HepG2 (cell line): ENCODE data around the gene MAP2K2. TPM values are rescaled to one million over a fixed set of nuclear protein-coding genes. Genes with fewer than 3 reads are reported as not detected.
A peak's percentile ranks its signal among the peaks of the same experiment; 100 is the strongest.

Experiments
- AGO2 ChIP-seq: fragments of 200-400 bp; formaldehyde crosslinking; optimal IDR thresholded peaks from 2 replicates; pipeline ENCODE3; 2017; ENCODE audit warnings: mild to moderate bottlenecking, low read depth, low read length, moderate library complexity
- DPF2 ChIP-seq: sonication (generic); formaldehyde crosslinking; IDR thresholded peaks from 2 replicates; pipeline ENCODE4 v1.4.0; 2020; ENCODE audit warnings: mild to moderate bottlenecking, low read depth, missing genetic modification reagents, borderline replicate concordance
- EP300 ChIP-seq, 3 experiments: sonication (generic) in 1 of 3; formaldehyde crosslinking in 1 of 3; IDR thresholded peaks; 2 replicates each; pipeline versions ENCODE4 v1.5.1 to v1.6.1; 2011 to 2020; ENCODE audit warnings: low read depth in 2 of 3, low read length in 2 of 3, borderline replicate concordance in 1 of 3, improper control_type of control experiment in 1 of 3, mild to moderate bottlenecking in 1 of 3, missing genetic modification reagents in 1 of 3, moderate library complexity in 1 of 3
- HIVEP1 ChIP-seq: sonication (generic); formaldehyde crosslinking; IDR thresholded peaks from 2 replicates; pipeline ENCODE4 v1.4.0; 2020; ENCODE audit warnings: mild to moderate bottlenecking, missing genetic modification reagents
- KDM5B ChIP-seq: sonication (generic); formaldehyde crosslinking; IDR thresholded peaks from 2 replicates; pipeline ENCODE4 v1.4.0; 2020; ENCODE audit warnings: missing genetic modification reagents, mild to moderate bottlenecking, borderline replicate concordance
- MAF1 ChIP-seq: sonication (generic); formaldehyde crosslinking; IDR thresholded peaks from 2 replicates; pipeline ENCODE4 v1.5.0; 2020; ENCODE audit warnings: missing genetic modification reagents, borderline replicate concordance
- MTA1 ChIP-seq: sonication (generic); formaldehyde crosslinking; IDR thresholded peaks from 2 replicates; pipeline ENCODE4 v1.4.0; 2020; ENCODE audit warnings: missing genetic modification reagents, mild to moderate bottlenecking, borderline replicate concordance
- NPAS2 ChIP-seq: sonication (generic); formaldehyde crosslinking; IDR thresholded peaks from 2 replicates; pipeline ENCODE4 v1.8.0; 2022; ENCODE audit warnings: mild to moderate bottlenecking, missing genetic modification reagents, borderline replicate concordance
- POLR2AphosphoS5 ChIP-seq: IDR thresholded peaks from 2 replicates; pipeline ENCODE4 v1.6.1; 2012; ENCODE audit warnings: low read depth, low read length
- SRSF1 ChIP-seq: fragments of 200-400 bp; formaldehyde crosslinking; optimal IDR thresholded peaks from 2 replicates; pipeline ENCODE3; 2017; ENCODE audit warnings: mild to moderate bottlenecking, low read depth, low read length, moderate library complexity
- TEAD2 ChIP-seq: sonication (generic); formaldehyde crosslinking; IDR thresholded peaks from 2 replicates; pipeline ENCODE4 v1.9.0; 2021; ENCODE audit warnings: missing genetic modification reagents
- ZKSCAN5 ChIP-seq: sonication (generic); formaldehyde crosslinking; IDR thresholded peaks from 2 replicates; pipeline ENCODE4 v1.5.1; 2020; ENCODE audit warnings: mild to moderate bottlenecking, missing genetic modification reagents
- ZNF138 ChIP-seq: sonication (generic); formaldehyde crosslinking; IDR thresholded peaks from 2 replicates; pipeline ENCODE4 v1.5.0; 2020; ENCODE audit warnings: mild to moderate bottlenecking, low read depth, missing genetic modification reagents
- ZNF225 ChIP-seq: sonication (generic); formaldehyde crosslinking; IDR thresholded peaks from 2 replicates; pipeline ENCODE4 v1.4.0; 2020; ENCODE audit warnings: mild to moderate bottlenecking, missing genetic modification reagents
- ZNF331 ChIP-seq: sonication (generic); formaldehyde crosslinking; IDR thresholded peaks from 2 replicates; pipeline ENCODE4 v1.4.0; 2020; ENCODE audit warnings: missing genetic modification reagents
- ZNF510 ChIP-seq: sonication (generic); formaldehyde crosslinking; IDR thresholded peaks from 2 replicates; pipeline ENCODE4 v1.4.0; 2020; ENCODE audit warnings: low read depth, mild to moderate bottlenecking, missing genetic modification reagents
- ZNF556 ChIP-seq: sonication (generic); formaldehyde crosslinking; IDR thresholded peaks from 2 replicates; pipeline ENCODE4 v1.4.0; 2020; ENCODE audit warnings: mild to moderate bottlenecking, missing genetic modification reagents, borderline replicate concordance
- ZNF605 ChIP-seq: sonication (generic); formaldehyde crosslinking; IDR thresholded peaks from 2 replicates; pipeline ENCODE4 v1.8.0; 2022; ENCODE audit warnings: mild to moderate bottlenecking, missing genetic modification reagents
- ZNF619 ChIP-seq: sonication (generic); formaldehyde crosslinking; IDR thresholded peaks from 2 replicates; pipeline ENCODE4 v1.4.0; 2020; ENCODE audit warnings: mild to moderate bottlenecking, missing genetic modification reagents
- ZNF782 ChIP-seq: sonication (generic); formaldehyde crosslinking; IDR thresholded peaks from 2 replicates; pipeline ENCODE4 v1.4.0; 2020; ENCODE audit warnings: missing genetic modification reagents, mild to moderate bottlenecking, borderline replicate concordance
- polyA plus RNA-seq, 8 experiments: library from polyadenylated mRNA; depleted of rRNA in 3 of 8; stranded (reverse) in 7 of 8; unstranded in 1 of 8; fragments of >200 nt; fragmentation: Illumina TruSeq in 4 of 8; extraction: Trizol in 4 of 8; gene quantifications; 2 replicates each; pipeline versions ENCODE4 v1.2.1 to v1.2.3, GENCODE V29; 2011 to 2016; ENCODE audit warnings: low read depth in 4 of 8, missing spikeins in 1 of 8, mixed read lengths in 1 of 8; ENCODE audit not compliant: insufficient read depth in 1 of 8
- total RNA-seq, 5 experiments: library from RNA; depleted of rRNA; stranded (reverse); fragments of >200 nt; fragmentation: Illumina TruSeq; extraction: Trizol; gene quantifications; 2 replicates each; pipeline ENCODE4 v1.2.3, GENCODE V29; 2016; ENCODE audit warnings: low read depth in 1 of 5
- TF ChIP-seq, protein P1 (sequence below): sonication (generic); formaldehyde crosslinking; IDR thresholded peaks from 2 replicates; pipeline ENCODE4 v1.5.0; 2020; ENCODE audit warnings: mild to moderate bottlenecking, missing genetic modification reagents, borderline replicate concordance
- TF ChIP-seq, protein P2 (sequence below): sonication (generic); formaldehyde crosslinking; IDR thresholded peaks from 2 replicates; pipeline ENCODE4; 2020; ENCODE audit warnings: missing genetic modification reagents, mild to moderate bottlenecking, borderline replicate concordance
- TF ChIP-seq, protein P3 (sequence below): sonication (generic); formaldehyde crosslinking; IDR thresholded peaks from 2 replicates; pipeline ENCODE4 v1.4.0; 2020; ENCODE audit warnings: mild to moderate bottlenecking, missing genetic modification reagents

MAP2K2 gene
- total and polyA plus RNA-seq, 2 of the 13 experiments (the other 11 are each of a cell fraction or from before 2014, with no cell fraction given) = 70.3 to 80.9 TPM

GRCh38 chr19:4052993-4053422 is 70.9 kb downstream of the MAP2K2 start (continued):
- TF ChIP-seq, protein P1, sequence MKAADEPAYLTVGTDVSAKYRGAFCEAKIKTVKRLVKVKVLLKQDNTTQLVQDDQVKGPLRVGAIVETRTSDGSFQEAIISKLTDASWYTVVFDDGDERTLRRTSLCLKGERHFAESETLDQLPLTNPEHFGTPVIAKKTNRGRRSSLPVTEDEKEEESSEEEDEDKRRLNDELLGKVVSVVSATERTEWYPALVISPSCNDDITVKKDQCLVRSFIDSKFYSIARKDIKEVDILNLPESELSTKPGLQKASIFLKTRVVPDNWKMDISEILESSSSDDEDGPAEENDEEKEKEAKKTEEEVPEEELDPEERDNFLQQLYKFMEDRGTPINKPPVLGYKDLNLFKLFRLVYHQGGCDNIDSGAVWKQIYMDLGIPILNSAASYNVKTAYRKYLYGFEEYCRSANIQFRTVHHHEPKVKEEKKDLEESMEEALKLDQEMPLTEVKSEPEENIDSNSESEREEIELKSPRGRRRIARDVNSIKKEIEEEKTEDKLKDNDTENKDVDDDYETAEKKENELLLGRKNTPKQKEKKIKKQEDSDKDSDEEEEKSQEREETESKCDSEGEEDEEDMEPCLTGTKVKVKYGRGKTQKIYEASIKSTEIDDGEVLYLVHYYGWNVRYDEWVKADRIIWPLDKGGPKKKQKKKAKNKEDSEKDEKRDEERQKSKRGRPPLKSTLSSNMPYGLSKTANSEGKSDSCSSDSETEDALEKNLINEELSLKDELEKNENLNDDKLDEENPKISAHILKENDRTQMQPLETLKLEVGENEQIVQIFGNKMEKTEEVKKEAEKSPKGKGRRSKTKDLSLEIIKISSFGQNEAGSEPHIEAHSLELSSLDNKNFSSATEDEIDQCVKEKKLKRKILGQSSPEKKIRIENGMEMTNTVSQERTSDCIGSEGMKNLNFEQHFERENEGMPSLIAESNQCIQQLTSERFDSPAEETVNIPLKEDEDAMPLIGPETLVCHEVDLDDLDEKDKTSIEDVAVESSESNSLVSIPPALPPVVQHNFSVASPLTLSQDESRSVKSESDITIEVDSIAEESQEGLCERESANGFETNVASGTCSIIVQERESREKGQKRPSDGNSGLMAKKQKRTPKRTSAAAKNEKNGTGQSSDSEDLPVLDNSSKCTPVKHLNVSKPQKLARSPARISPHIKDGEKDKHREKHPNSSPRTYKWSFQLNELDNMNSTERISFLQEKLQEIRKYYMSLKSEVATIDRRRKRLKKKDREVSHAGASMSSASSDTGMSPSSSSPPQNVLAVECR (CRISPR knock-in tag) = peak; percentile 13; the same call in 1 of the 2 replicates
- TF ChIP-seq DPF2 (CRISPR knock-in tag) (peak; percentile 15; the same call in 1 of the 2 replicates), ZNF782 (CRISPR knock-in tag) (peak; percentile 49; the same call in 1 of the 2 replicates), MAF1 (CRISPR knock-in tag) (no peak), TEAD2 (CRISPR knock-in tag) (no peak), ZNF605 (CRISPR knock-in tag) (0 out of 2 replicates have a peak, but pooled peaks have one; percentile 53), ZNF138 (CRISPR knock-in tag) (0 out of 2 replicates have a peak, but pooled peaks have one; percentile 6), ZNF331 (no peak), NPAS2 (peak; percentile 81; the same call in 1 of the 2 replicates), ZNF556 (CRISPR knock-in tag) (0 out of 2 replicates have a peak, but pooled peaks have one; percentile 7), AGO2 (peak; percentile 37), KDM5B (peak; percentile 0; the same call in 1 of the 2 replicates), POLR2AphosphoS5 (0 out of 2 replicates have a peak, but pooled peaks have one; percentile 19), MTA1 (CRISPR knock-in tag) (no peak; the same call in 1 of the 2 replicates), ZNF225 (CRISPR knock-in tag) (no peak), ZKSCAN5 (CRISPR knock-in tag) (no peak), SRSF1 (no peak), ZNF619 (CRISPR knock-in tag) (peak; percentile 8; the same call in 1 of the 2 replicates), EP300 (IDR thresholded peaks at IDR 0.05; ENCODE audit: low read depth in 2 of 2, low read length in 2 of 2) (no peak), EP300 (CRISPR knock-in tag; IDR thresholded peaks at IDR 0.05; ENCODE audit: borderline replicate concordance) (no peak), HIVEP1 (CRISPR knock-in tag) (no peak), ZNF510 (CRISPR knock-in tag) (no peak)
- TF ChIP-seq, protein P2, sequence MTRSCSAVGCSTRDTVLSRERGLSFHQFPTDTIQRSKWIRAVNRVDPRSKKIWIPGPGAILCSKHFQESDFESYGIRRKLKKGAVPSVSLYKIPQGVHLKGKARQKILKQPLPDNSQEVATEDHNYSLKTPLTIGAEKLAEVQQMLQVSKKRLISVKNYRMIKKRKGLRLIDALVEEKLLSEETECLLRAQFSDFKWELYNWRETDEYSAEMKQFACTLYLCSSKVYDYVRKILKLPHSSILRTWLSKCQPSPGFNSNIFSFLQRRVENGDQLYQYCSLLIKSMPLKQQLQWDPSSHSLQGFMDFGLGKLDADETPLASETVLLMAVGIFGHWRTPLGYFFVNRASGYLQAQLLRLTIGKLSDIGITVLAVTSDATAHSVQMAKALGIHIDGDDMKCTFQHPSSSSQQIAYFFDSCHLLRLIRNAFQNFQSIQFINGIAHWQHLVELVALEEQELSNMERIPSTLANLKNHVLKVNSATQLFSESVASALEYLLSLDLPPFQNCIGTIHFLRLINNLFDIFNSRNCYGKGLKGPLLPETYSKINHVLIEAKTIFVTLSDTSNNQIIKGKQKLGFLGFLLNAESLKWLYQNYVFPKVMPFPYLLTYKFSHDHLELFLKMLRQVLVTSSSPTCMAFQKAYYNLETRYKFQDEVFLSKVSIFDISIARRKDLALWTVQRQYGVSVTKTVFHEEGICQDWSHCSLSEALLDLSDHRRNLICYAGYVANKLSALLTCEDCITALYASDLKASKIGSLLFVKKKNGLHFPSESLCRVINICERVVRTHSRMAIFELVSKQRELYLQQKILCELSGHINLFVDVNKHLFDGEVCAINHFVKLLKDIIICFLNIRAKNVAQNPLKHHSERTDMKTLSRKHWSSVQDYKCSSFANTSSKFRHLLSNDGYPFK (CRISPR knock-in tag) = no peak
- TF ChIP-seq, protein P3, sequence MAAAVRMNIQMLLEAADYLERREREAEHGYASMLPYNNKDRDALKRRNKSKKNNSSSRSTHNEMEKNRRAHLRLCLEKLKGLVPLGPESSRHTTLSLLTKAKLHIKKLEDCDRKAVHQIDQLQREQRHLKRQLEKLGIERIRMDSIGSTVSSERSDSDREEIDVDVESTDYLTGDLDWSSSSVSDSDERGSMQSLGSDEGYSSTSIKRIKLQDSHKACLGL (CRISPR knock-in tag) = 0 out of 2 replicates have a peak, but pooled peaks have one; percentile 13
